Measurements from ENCODE around the gene ZBTB38. TPM values are rescaled to one million over a fixed set of nuclear protein-coding genes. Genes with fewer than 3 reads are reported as not detected.

Gene ZBTB38
- total and polyA plus RNA-seq, 2 donors (not counting 3 experiments of a cell fraction or from before 2014, with no cell fraction given), result 31.1 to 85.2 TPM

GRCh38 chr3:141346418-141346817 is 21.9 kb upstream of the ZBTB38 start:
- H3K4me1 ChIP-seq (ENCODE audit: control insufficient read depth, extremely low read depth, insufficient read depth, low read length), result peaks cover 12% of the 10 kb centered on the region
- peak overlapping the region; percentile 83 for H2AFZ ChIP-seq (ENCODE audit: low read depth, low read length)
- intact Hi-C loops (cut with micrococcal nuclease), result no loop called here
- CTCF ChIA-PET, result interaction anchor here (0.7 to 2.5 kb wide), 11 partner anchors 8 to 108 kb away, joined by 3 to 25 read pairs (median 4); no protein-coding TSS in a partner anchor
- H3K36me3 ChIP-seq (ENCODE audit: control insufficient read depth in 2 of 2, extremely low read depth in 1 of 2, insufficient read depth in 2 of 2, low read length in 2 of 2), result no peaks in the 10 kb centered on the region
- dilution Hi-C loops (cut with MboI; ENCODE audit: extremely low pct_ligation_motif_present, low sequenced_read_pairs), result no loop called here
- FAIRE-seq (peak; percentile 85), DNase-seq (ENCODE audit: low read depth, low spot score) (peak; percentile 58)
- peaks cover 0 to 2% of the 10 kb centered on the region in 2 experiments for H3K27me3 ChIP-seq (ENCODE audit: control insufficient read depth in 2 of 2, insufficient read depth in 2 of 2, low read length in 2 of 2)
- no peak overlapping the region for H3K9ac ChIP-seq (replicated peaks; ENCODE audit: extremely low read depth, insufficient read depth, low read length)
- TF ChIP-seq MYC (IDR thresholded peaks at IDR 0.05; ENCODE audit: low read depth, low read length) (no peak), GATA2 (IDR thresholded peaks at IDR 0.05; ENCODE audit: insufficient read depth, insufficient read length, low read depth, low read length) (no peak), FOS (IDR thresholded peaks at IDR 0.05; ENCODE audit: borderline replicate concordance, insufficient read depth, low read length) (peak; percentile 4)
- H3K9me3 ChIP-seq (replicated peaks; ENCODE audit: control insufficient read depth, insufficient read depth, low read length), result no peaks in the 10 kb centered on the region
- no peaks in the 10 kb centered on the region for H3K9me1 ChIP-seq (replicated peaks; ENCODE audit: control insufficient read depth, extremely low read depth, insufficient read depth, low read length)
- no peak overlapping the region for H3K4me3 ChIP-seq (replicated peaks in 1 of 3; ENCODE audit: insufficient read depth in 1 of 3, low read depth in 1 of 3, low read length in 3 of 3)
- POLR2A ChIA-PET, result interaction anchor here (1.0 kb wide), 1 partner anchor 9 kb away, joined by 3 read pairs; no protein-coding TSS in a partner anchor
- no TSS peak for BruUV-seq (replicated peaks)
- no peaks in the 10 kb centered on the region for H3K79me2 ChIP-seq (ENCODE audit: control insufficient read depth, insufficient read depth, low read length)
- peak overlapping the region; percentile 37 for H3K4me2 ChIP-seq (ENCODE audit: insufficient read depth, low read length)
- no peak overlapping the region for H3K27ac ChIP-seq (ENCODE audit: insufficient read depth, low read depth, low read length)
- H4K20me1 ChIP-seq (replicated peaks; ENCODE audit: control insufficient read depth, extremely low read depth, insufficient read depth, low read length), result no peaks in the 10 kb centered on the region

- TF ChIP-seq MAX (IDR thresholded peaks at IDR 0.05; ENCODE audit: insufficient read depth, insufficient read length) (no peak), CTCF (IDR thresholded peaks at IDR 0.05; ENCODE audit: extremely low read depth in 1 of 2, insufficient read depth in 1 of 2, low read depth in 1 of 2, low read length in 2 of 2) (no peak), POLR2AphosphoS5 (IDR thresholded peaks at IDR 0.05; ENCODE audit: insufficient read depth, low read depth, low read length) (no peak), EZH2 (IDR thresholded peaks at IDR 0.05; ENCODE audit: borderline replicate concordance, low read depth, low read length, severe bottlenecking) (no peak), MYC (IDR thresholded peaks at IDR 0.05; ENCODE audit: low read depth, low read length) (no peak), POLR2A (IDR thresholded peaks at IDR 0.05; ENCODE audit: low read depth, low read length) (no peak), JUN (IDR thresholded peaks at IDR 0.05; ENCODE audit: borderline replicate concordance, insufficient read depth, insufficient read length, low read depth) (no peak), FOS (IDR thresholded peaks at IDR 0.05; ENCODE audit: borderline replicate concordance, insufficient read depth, low read length) (no peak), GATA2 (IDR thresholded peaks at IDR 0.05; ENCODE audit: insufficient read depth, insufficient read length, low read depth, low read length) (no peak)
- Histone ChIP-seq H3K4me2 (ENCODE audit: insufficient read depth, low read length) (peak overlapping the region; percentile 37), H3K9me3 (replicated peaks; ENCODE audit: control insufficient read depth, insufficient read depth, low read length) (no peaks in the 10 kb centered on the region), H3K27me3 (ENCODE audit: control insufficient read depth in 2 of 2, insufficient read depth in 2 of 2, low read length in 2 of 2) (peaks cover 0 to 2% of the 10 kb centered on the region in 2 experiments), H3K36me3 (ENCODE audit: control insufficient read depth in 2 of 2, extremely low read depth in 1 of 2, insufficient read depth in 2 of 2, low read length in 2 of 2) (no peaks in the 10 kb centered on the region), H2AFZ (ENCODE audit: low read depth, low read length) (peak overlapping the region; percentile 83), H3K4me3 (replicated peaks in 1 of 3; ENCODE audit: insufficient read depth in 1 of 3, low read depth in 1 of 3, low read length in 3 of 3) (no peak overlapping the region), H3K27ac (ENCODE audit: insufficient read depth, low read depth, low read length) (no peak overlapping the region), H4K20me1 (replicated peaks; ENCODE audit: control insufficient read depth, extremely low read depth, insufficient read depth, low read length) (no peaks in the 10 kb centered on the region), H3K79me2 (ENCODE audit: control insufficient read depth, insufficient read depth, low read length) (no peaks in the 10 kb centered on the region), H3K9me1 (replicated peaks; ENCODE audit: control insufficient read depth, extremely low read depth, insufficient read depth, low read length) (no peaks in the 10 kb centered on the region), H3K9ac (replicated peaks; ENCODE audit: extremely low read depth, insufficient read depth, low read length) (no peak overlapping the region), H3K4me1 (ENCODE audit: control insufficient read depth, extremely low read depth, insufficient read depth, low read length) (peaks cover 12% of the 10 kb centered on the region)
- POLR2A ChIA-PET, result interaction anchor here (1.0 kb wide), 1 partner anchor 9 kb away, joined by 3 read pairs; no protein-coding TSS in a partner anchor
- intact Hi-C loops (cut with micrococcal nuclease) (no loop called here), dilution Hi-C loops (cut with MboI; ENCODE audit: extremely low pct_ligation_motif_present, low sequenced_read_pairs) (no loop called here)
- no TSS peak for BruUV-seq (replicated peaks)
- FAIRE-seq (no peak), DNase-seq (ENCODE audit: low read depth, low spot score) (no peak)
- CTCF ChIA-PET, result interaction anchor here (0.7 to 2.5 kb wide), 11 partner anchors 8 to 108 kb away, joined by 3 to 25 read pairs (median 4); no protein-coding TSS in a partner anchor
Measured at GRCh38 chr3:141346839-141347238, 21.5 kb upstream of the ZBTB38 start.

Data from endothelial cell of umbilical vein (primary cell).